HG03108 (cell line): Measurements from ENCODE around the gene FHL1.
"Not testable (repeated sequence)": the region's sequence is repeated elsewhere in the genome, so short reads cannot be mapped to it uniquely, and the experiment has no call there.

Experiments
- ATAC-seq: cut with Tn5 transposase; IDR thresholded peaks from one replicate; pipeline ENCODE4 v1.9.1; 2021; ENCODE audit warnings: moderate library complexity; ENCODE audit not compliant: unreplicated experiment

Gene FHL1

DNA sequence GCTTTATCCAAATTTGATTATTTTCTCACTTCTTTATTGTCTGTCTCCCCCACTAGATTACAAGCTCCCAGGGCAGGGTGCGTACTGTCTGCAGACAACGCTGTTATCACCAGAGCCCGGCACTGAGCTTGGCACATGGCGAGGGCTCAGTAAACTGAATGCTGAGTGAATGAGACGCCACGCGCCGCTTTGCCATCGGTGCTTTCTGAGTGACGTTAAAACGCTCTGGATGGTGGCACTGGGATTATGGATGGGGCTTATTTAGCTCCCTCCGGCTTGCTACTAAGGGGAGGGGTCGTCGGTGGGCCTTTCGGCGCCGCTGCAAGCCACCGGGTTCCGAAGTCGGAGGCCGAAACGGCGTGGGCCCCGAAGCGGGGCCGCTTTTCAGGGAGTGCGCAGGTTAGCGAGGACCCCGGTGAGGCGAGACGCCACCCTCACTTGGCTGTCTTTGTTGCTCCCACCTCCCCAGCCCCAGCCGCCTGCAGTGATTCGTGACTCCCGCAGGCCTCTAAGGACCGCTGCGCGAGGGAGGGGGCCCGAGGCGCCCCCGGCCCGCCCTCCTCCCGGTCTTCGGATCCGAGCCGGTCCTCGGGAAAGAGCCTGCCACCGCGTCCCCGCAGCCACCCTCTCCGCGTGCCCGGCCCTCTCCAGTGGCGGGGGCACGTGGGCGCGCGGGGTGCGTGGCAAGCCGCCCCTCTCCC lies 569 bp upstream of the FHL1 start:
- no peak for ATAC-seq

DNA sequence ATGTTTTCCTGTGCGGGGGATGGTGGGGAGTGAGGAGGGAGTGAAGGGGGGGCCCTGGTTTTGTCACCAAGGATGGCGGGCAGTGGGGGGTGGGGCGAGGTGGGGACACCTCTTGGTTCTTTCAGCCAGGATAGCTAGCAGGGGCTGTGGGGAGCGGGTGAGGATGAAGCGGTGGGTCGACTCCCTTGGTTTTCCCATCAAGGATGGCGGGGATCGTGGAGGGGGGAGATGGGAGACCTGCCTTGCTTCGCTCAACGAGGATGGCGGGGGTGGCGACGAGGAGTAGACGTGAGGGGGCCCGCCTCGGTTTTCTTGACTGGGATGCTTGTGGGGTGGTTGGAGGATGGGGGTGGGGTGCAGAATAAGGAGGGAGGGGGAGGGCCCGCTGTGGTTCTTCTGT lies 643 bp downstream of the FHL1 start:
- no peak for ATAC-seq

- no peak for ATAC-seq
Observed at GRCh38 chrX:136148391-136148790, 1.1 kb downstream of the FHL1 start.

DNA sequence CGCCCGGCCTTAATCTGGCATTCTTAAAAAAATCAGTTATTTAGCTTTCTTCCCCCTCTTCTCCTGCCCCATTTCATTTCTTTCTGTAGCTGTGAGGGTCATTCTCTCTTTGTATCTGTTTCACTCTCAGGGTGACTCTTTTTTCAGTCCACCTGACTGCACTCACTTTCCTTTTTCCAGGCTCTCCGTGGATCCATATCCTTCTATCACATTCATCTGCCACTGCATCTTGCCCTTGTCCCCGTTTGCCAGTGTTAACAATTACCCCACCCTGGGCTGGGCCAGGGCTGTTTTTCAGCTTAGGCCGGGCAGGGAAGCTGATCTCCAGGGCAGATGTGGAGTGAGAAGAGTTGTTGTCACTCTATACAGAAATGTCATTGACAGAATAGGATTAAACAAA lies 7.7 kb downstream of the FHL1 start:
- no peak for ATAC-seq

- no peak for ATAC-seq
Observed at GRCh38 chrX:136156560-136157117, 9.3 kb downstream of the FHL1 start.

- no peak for ATAC-seq
Observed at GRCh38 chrX:136157187-136157586, 9.9 kb downstream of the FHL1 start.

DNA sequence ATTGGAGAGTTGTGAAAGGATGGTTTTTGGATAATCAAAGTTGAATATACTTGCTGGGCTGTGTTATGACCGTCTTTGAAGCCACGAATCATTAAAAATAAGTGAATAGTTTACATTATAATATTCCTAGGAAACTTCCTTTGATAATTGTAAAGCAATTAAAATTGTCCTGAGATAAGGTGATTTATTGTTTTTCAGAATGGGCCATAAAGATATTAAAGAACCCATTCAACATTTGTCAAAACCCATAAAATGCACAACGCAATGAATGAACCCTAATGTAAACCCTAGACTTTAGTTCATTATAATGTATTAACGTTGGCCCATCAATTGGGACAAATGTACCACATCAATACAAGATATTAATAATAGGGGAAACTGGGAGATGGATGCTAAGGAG lies 11.4 kb downstream of the FHL1 start:
- ATAC-seq = no peak

DNA sequence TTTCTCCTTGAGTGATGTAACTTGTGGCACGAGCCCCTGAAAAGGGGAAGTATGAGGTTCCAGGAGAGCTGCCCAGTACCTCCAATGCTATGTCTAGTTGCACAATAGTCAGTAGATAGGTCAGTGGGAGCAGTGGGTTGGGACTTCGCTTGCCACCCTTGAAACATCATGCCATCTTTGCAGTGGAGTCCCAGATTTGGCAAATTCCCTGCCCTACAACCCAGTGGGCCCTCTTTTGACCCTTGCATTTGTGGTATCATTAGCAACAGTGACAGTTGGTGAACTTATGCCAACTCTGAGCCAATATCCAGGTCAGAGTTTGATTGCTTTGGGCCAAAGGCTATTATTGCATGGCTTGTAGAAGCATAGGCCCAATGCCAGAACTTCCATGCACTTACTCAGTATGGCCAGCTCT lies 12.3 kb downstream of the FHL1 start:
- no peak for ATAC-seq

- ATAC-seq = no peak
Observed at GRCh38 chrX:136162827-136163570, 15.7 kb downstream of the FHL1 start.

GRCh38 chrX:136163689-136164088 lies 16.4 kb downstream of the FHL1 start:
- ATAC-seq = no peak

DNA sequence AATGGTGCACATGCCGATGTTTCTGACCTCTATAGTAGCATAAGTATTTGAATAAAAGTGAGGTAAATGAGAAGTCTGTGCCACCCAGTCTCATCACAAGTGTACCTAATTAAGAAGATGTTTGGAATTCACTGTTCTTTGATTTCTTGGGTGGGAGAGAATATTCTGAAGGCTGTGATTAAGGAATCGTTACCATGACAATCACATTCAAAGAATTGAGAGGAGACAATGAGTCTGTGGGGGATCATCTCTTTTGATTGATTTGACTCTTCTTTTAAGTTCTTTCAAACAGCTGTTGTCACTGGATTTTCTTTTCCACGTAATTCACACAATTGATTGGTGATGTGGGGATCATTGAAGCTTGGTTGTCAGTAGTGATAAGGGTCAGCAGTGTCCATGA lies 18.1 kb downstream of the FHL1 start:
- ATAC-seq = no peak

DNA sequence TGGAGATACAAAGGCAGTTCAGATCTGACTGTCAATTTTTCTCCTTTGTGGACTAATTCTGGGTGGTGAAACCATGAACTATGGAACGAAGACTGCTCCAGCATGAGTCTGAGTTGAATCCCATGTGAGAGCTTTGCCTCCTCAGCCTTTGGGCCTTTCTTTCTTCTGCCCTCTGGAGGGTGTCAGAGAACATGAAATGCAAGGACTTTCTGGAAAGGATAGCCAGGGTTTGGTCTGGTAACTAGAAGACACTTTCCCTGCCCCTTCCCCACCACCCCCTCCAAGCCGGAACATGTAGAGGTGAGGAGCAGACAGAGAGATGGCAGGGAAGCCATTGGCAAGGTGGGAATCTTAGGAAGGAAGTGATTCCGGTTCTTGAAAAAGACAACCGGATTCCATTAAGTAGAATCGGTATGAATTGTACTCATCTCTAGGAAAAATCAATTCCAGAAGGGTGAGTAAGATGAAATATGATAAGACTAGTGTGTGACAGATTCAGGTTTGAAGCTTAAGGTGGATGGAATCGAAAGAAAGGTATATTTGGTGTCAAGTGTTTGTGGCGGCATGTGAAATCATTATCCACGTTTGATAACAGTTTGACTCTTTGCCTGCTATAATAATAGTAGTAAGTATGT lies 19.0 kb downstream of the FHL1 start:
- no peak for ATAC-seq

DNA sequence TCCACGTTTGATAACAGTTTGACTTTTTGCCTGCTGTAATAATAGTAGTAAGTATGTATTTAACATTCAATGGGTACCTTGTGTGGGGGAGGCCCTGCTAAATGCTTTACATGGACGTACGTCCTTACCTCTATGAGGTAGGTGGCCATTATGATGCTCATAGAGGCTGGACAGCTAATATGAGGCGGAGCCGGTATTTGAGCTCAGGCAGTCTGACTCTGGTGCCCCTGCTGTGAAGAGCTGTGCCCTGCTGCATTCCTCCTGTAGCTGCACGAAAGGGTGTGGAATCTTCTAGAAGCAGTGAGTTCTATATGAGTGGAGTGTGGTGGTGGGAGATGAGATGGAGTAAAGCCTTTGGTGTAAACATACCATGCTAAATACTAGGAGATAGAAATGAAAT lies 20.7 kb downstream of the FHL1 start:
- ATAC-seq = not testable (repeated sequence)

DNA sequence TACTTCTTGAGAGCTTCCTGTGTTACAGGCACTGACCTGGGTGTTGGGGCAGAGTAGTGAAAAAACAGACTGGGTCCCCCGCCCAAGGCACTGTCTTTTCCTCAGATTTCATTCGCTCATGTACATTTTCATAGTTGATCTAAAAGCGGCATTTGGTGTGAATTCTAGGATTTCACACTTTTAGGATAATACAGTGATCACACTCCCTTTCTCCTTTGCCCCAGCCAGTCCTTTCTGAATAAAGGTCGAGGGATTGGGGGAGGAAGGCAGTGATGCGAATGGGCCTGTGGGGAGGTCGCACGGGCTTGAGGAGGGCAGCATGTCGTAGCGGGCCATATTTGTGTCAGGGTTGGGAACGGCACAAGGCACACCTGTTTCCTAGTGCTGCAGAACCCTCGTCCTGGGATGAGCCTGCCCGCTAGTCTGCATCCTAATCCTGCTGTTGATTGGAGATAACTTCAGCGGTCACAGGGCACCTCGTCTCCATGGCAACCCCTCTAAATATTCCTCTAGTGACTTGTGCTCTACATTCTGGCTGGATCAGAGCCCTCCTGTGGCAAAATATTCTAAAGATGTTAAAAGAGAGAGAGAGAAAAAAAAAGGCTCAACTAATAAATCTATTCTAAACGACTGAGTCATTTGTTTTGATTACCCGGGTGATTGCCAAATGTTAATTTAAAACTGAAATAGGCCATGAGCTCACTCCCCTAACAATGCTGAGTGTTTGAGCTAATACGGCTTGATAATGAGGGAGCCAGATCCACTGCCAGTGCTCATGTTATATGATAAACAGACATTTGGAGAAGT lies 21.8 kb downstream of the FHL1 start:
- ATAC-seq = no peak

DNA sequence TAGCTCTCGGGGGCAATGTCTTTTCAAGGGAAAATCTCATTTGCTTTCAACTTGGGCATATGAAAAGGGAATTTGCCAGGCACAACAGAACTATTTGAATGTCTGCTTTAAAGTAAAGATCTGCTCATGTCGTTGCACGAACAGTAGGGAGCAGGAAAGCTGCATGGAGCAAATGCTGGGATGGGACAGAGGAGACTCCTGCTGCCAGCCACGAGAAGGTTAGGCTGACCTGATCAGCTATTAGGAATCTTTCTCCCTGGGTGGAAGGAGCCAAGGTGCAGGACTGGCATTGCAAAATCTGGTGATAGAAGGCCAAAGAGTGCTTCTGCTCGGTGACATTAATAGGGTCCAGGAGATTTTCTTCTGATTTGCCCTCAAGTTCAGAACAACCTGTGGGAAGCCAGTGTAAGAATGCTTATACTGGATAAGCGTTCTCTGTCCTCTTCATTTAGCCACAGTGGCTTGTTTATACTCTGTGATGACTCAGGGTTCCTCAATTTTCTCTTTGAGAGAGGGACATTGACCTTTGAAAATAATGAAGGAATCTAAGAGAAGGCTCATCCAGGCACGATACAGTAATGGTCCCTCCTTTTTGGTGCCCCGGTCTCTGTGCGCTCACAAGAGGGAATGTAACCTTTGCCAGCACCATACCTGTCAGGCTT lies 22.9 kb downstream of the FHL1 start:
- no peak for ATAC-seq

- no peak for ATAC-seq
Observed at GRCh38 chrX:136171420-136171819, 24.1 kb downstream of the FHL1 start.

DNA sequence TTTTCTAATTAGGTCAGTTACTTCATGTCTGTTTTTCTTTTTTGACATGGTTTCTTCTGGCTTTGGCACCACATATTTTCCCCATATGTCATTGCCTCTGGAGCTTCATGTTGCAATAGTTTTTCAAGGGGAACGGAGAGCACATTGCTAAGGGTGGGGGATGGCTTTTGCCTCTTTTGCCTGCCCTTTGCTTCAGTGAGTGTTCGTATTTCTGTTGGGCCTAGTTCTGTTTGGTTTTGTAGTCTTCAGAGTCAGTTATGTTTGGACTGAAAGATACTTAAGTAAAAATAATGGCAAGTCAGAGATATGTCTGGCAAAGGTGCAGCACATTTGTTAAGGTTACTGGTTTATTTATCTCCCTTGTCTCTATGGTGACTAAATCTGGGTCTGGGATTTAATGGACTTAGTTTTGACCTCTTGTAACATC lies 29.1 kb downstream of the FHL1 start:
- ATAC-seq = no peak

DNA sequence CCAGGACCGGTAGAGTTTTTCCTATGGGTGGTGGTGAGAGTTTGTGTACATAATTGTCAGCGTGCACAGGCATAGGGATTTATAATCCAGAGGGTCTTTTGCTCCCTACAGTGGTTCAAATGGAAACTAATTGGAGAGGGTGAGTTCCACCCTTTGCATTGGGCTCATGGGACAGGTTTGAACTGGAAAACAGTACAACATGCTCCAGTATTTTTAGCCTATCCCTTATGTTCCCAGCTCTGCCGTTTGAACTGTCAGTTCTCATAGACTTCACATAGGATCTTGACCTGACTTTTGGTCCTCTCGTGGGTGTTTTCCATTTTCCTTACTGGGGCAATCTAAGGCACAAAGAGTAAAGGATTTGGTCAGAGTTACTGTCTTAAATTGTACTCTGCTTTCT lies 31.8 kb downstream of the FHL1 start:
- ATAC-seq = no peak

GRCh38 chrX:136182414-136182813 lies 35.1 kb downstream of the FHL1 start:
- no peak for ATAC-seq

GRCh38 chrX:136183172-136183571 lies 35.8 kb downstream of the FHL1 start:
- no peak for ATAC-seq
